HepG2 (cell line): ENCODE measurements around the gene PEAR1. TPM values are rescaled to one million over a fixed set of nuclear protein-coding genes. Genes with fewer than 3 reads are reported as not detected.

Experiments used
- ATAC-seq: fragments of 200-7000 bp; cut with Tn5 transposase; 3 replicates; pipeline ENCODE4 v1.9.1; 2020; ENCODE audit warnings: mild to moderate bottlenecking, moderate library complexity
- BruUV-seq: library from RNA; stranded (reverse); fragments of 400-500 nt; replicated peaks from 2 replicates; lab custom pipeline; 2021; lab: Mats Ljungman, UMichigan
- CTCF ChIA-PET: fragments of 300-600 bp; formaldehyde crosslinking; extraction: SDS; loops from one replicate; lab custom pipeline; 2021; ENCODE audit warnings: low total read pairs, inconsistent platforms, low intra/inter-chr PET ratio; lab: Yijun Ruan, JAX
- POLR2A ChIA-PET: fragments of 350-600 bp; sonication (Branson Sonifier 250); formaldehyde crosslinking; loops from one replicate; lab custom pipeline; 2020; ENCODE audit warnings: antibody characterized with exemption, inconsistent platforms; lab: Yijun Ruan, JAX
- DNase-seq: peaks from one replicate; pipeline ENCODE4 v3.0.0-alpha.2; 2015; ENCODE audit warnings: low spot score
- FAIRE-seq: peaks from 3 replicates; lab custom pipeline; 2011; peaks lifted over from hg19 to GRCh38; lab: Jason Lieb, UNC
- H2AFZ ChIP-seq: one replicate; pipeline ENCODE4 v1.6.1; 2011; ENCODE audit warnings: low read length, inconsistent platforms
- H3K27ac ChIP-seq: fragments of 300-600 bp; 3 replicates; pipeline ENCODE4 v1.8.0; 2011; ENCODE audit warnings: mixed run types, mild to moderate bottlenecking, mixed read lengths, low read length, inconsistent platforms; ENCODE audit not compliant: insufficient read depth; ENCODE audit errors: extremely low read length
- H3K27me3 ChIP-seq, 2 experiments: fragments of 200-600 bp in 1 of 2; 2 replicates in 1 of 2; 3 replicates in 1 of 2; pipeline versions ENCODE4 v1.6.0 to v1.8.0; 2011; ENCODE audit warnings: low read length in 2 of 2, mild to moderate bottlenecking in 2 of 2, moderate library complexity in 2 of 2, inconsistent platforms in 1 of 2; ENCODE audit not compliant: insufficient read depth in 2 of 2, control insufficient read depth in 1 of 2
- H3K36me3 ChIP-seq, 2 experiments: fragments of 200-600 bp in 1 of 2; replicated peaks in 1 of 2; 2 replicates in 1 of 2; 3 replicates in 1 of 2; pipeline versions ENCODE4 v1.5.1 to v1.8.0; 2011; ENCODE audit warnings: low read length in 2 of 2, inconsistent platforms in 1 of 2; ENCODE audit not compliant: insufficient read depth in 2 of 2, control insufficient read depth in 1 of 2
- H3K4me1 ChIP-seq: 2 replicates; pipeline ENCODE4 v1.5.1; 2012; ENCODE audit warnings: low read length, inconsistent platforms; ENCODE audit not compliant: insufficient read depth
- H3K4me2 ChIP-seq: 2 replicates; pipeline ENCODE4 v1.6.0; 2011; ENCODE audit warnings: low read depth, low read length, inconsistent platforms
- H3K4me3 ChIP-seq, 3 experiments: fragments of 200-600 bp in 1 of 3; sonication (generic), shearing (Covaris generic) in 1 of 3; replicated peaks in 1 of 3; 2 replicates each; pipeline ENCODE4 v1.5.1; 2011 to 2016; ENCODE audit warnings: low read length in 3 of 3, inconsistent platforms in 2 of 3, low read depth in 2 of 3, mild to moderate bottlenecking in 2 of 3, control low read depth in 1 of 3, mixed read lengths in 1 of 3; ENCODE audit not compliant: insufficient read depth in 1 of 3
- H3K79me2 ChIP-seq: one replicate; pipeline ENCODE4 v1.6.1; 2011; ENCODE audit warnings: low read length, inconsistent platforms; ENCODE audit not compliant: insufficient read depth
- H3K9ac ChIP-seq: 2 replicates; pipeline ENCODE4 v1.6.0; 2011; ENCODE audit warnings: mild to moderate bottlenecking, low read depth, low read length, inconsistent platforms; ENCODE audit not compliant: insufficient read depth
- H3K9me3 ChIP-seq: 2 replicates; pipeline ENCODE4 v1.5.1; 2012; ENCODE audit warnings: mild to moderate bottlenecking, low read length
- H4K20me1 ChIP-seq: 2 replicates; pipeline ENCODE4 v1.6.0; 2011; ENCODE audit warnings: inconsistent platforms, mild to moderate bottlenecking, low read length, moderate library complexity; ENCODE audit not compliant: insufficient read depth
- DNMT1 ChIP-seq: sonication (generic); formaldehyde crosslinking; IDR thresholded peaks from 2 replicates; pipeline ENCODE4 v1.5.1; 2020; ENCODE audit warnings: mild to moderate bottlenecking, missing genetic modification reagents
- GABPA ChIP-seq, 2 experiments: IDR thresholded peaks; 2 replicates each; pipeline ENCODE4 v1.6.1; 2011 to 2016; ENCODE audit warnings: low read depth in 2 of 2, low read length in 1 of 2, missing biosample characterization in 1 of 2, missing genetic modification characterization in 1 of 2
- JUND ChIP-seq: sonication (generic); formaldehyde crosslinking; IDR thresholded peaks from 2 replicates; pipeline ENCODE4 v1.8.0; 2022; ENCODE audit warnings: mild to moderate bottlenecking, missing genetic modification reagents
- MZF1 ChIP-seq: sonication (generic); formaldehyde crosslinking; IDR thresholded peaks from 2 replicates; pipeline ENCODE4 v1.8.1; 2023; ENCODE audit warnings: mild to moderate bottlenecking, missing genetic modification reagents, borderline replicate concordance
- NPAS2 ChIP-seq: sonication (generic); formaldehyde crosslinking; IDR thresholded peaks from 2 replicates; pipeline ENCODE4 v1.8.0; 2022; ENCODE audit warnings: mild to moderate bottlenecking, missing genetic modification reagents, borderline replicate concordance
- POLR2AphosphoS2 ChIP-seq: IDR thresholded peaks from 2 replicates; pipeline ENCODE4 v1.6.1; 2011; ENCODE audit warnings: low read depth, low read length, improper control_type of control experiment
- SIN3B ChIP-seq: fragments of 150-350 bp; IDR thresholded peaks from 2 replicates; pipeline ENCODE4 v1.6.1; 2014; ENCODE audit warnings: low read length
- SOX6 ChIP-seq, 2 experiments: fragments of 450-650 bp in 1 of 2; sonication (generic) in 1 of 2; formaldehyde crosslinking in 1 of 2; IDR thresholded peaks; 2 replicates each; pipeline versions ENCODE4 v1.4.0 to v1.6.1; 2017 to 2020; ENCODE audit warnings: antibody characterized with exemption in 1 of 2, mild to moderate bottlenecking in 1 of 2, missing genetic modification reagents in 1 of 2
- SRF ChIP-seq: IDR thresholded peaks from 2 replicates; pipeline ENCODE4 v1.6.1; 2011; ENCODE audit warnings: mild to moderate bottlenecking, low read depth, low read length, moderate library complexity
- THYN1 ChIP-seq: sonication (generic); formaldehyde crosslinking; IDR thresholded peaks from 2 replicates; pipeline ENCODE4 v1.8.1; 2023; ENCODE audit warnings: low read depth, mild to moderate bottlenecking, moderate library complexity, missing genetic modification reagents, borderline replicate concordance
- ZEB1 ChIP-seq: IDR thresholded peaks from 2 replicates; pipeline ENCODE4 v1.6.1; 2012; ENCODE audit warnings: mild to moderate bottlenecking, low read depth, inconsistent platforms; ENCODE audit not compliant: insufficient replicate concordance
- ZNF780A ChIP-seq: sonication (generic); formaldehyde crosslinking; IDR thresholded peaks from 2 replicates; pipeline ENCODE4 v1.8.0; 2022; ENCODE audit warnings: mild to moderate bottlenecking, missing genetic modification reagents, moderate library complexity
- ZSCAN22 ChIP-seq: sonication (generic); formaldehyde crosslinking; IDR thresholded peaks from 2 replicates; pipeline ENCODE4 v1.4.0; 2020; ENCODE audit warnings: mild to moderate bottlenecking, missing genetic modification reagents
- ZSCAN29 ChIP-seq: sonication (generic); formaldehyde crosslinking; conservative IDR thresholded peaks from 2 replicates; pipeline ENCODE4 v1.4.0; 2020; ENCODE audit warnings: mild to moderate bottlenecking, missing genetic modification reagents
- WGBS: methylation state at CpG from one replicate; pipeline ENCODE4 v1.1.6; 2017; ENCODE audit warnings: low lambda C conversion rate; 5-methylcytosine and 5-hydroxymethylcytosine counted together
- in situ Hi-C: cut with HindIII; loops from 2 replicates; pipeline ENCODE4 v1.10.0; 2017; ENCODE audit warnings: low pct_unique_long_range_greater_than_20kb; ENCODE audit not compliant: extremely low pct_ligation_motif_present
- intact Hi-C: fragments of 100-400 bp; cut with micrococcal nuclease; formaldehyde crosslinking; loops from one replicate; pipeline ENCODE4 v1.10.0; 2022; ENCODE audit not compliant: unreplicated experiment
- polyA plus RNA-seq, 8 experiments: library from polyadenylated mRNA; depleted of rRNA in 3 of 8; stranded (reverse) in 7 of 8; unstranded in 1 of 8; fragments of >200 nt; fragmentation: Illumina TruSeq in 4 of 8; extraction: Trizol in 4 of 8; gene quantifications; 2 replicates each; pipeline versions ENCODE4 v1.2.1 to v1.2.3, GENCODE V29; 2011 to 2016; ENCODE audit warnings: low read depth in 4 of 8, missing spikeins in 1 of 8, mixed read lengths in 1 of 8; ENCODE audit not compliant: insufficient read depth in 1 of 8
- total RNA-seq, 5 experiments: library from RNA; depleted of rRNA; stranded (reverse); fragments of >200 nt; fragmentation: Illumina TruSeq; extraction: Trizol; gene quantifications; 2 replicates each; pipeline ENCODE4 v1.2.3, GENCODE V29; 2016; ENCODE audit warnings: low read depth in 1 of 5
- TF ChIP-seq, protein P1 (sequence below): sonication (generic); formaldehyde crosslinking; IDR thresholded peaks from 2 replicates; pipeline ENCODE4 v1.4.0; 2020; ENCODE audit warnings: missing genetic modification reagents
- TF ChIP-seq, protein P2 (sequence below): sonication (generic); formaldehyde crosslinking; IDR thresholded peaks from 2 replicates; pipeline ENCODE4 v1.4.0; 2020; ENCODE audit warnings: missing genetic modification reagents
- TF ChIP-seq, protein P3 (sequence below): IDR thresholded peaks from 2 replicates; pipeline ENCODE4 v1.6.1; 2012; ENCODE audit warnings: inconsistent platforms

PEAR1 gene
- total and polyA plus RNA-seq, 2 of the 13 experiments (the other 11 are each of a cell fraction or from before 2014, with no cell fraction given): 0.27 to 0.41 TPM

DNA sequence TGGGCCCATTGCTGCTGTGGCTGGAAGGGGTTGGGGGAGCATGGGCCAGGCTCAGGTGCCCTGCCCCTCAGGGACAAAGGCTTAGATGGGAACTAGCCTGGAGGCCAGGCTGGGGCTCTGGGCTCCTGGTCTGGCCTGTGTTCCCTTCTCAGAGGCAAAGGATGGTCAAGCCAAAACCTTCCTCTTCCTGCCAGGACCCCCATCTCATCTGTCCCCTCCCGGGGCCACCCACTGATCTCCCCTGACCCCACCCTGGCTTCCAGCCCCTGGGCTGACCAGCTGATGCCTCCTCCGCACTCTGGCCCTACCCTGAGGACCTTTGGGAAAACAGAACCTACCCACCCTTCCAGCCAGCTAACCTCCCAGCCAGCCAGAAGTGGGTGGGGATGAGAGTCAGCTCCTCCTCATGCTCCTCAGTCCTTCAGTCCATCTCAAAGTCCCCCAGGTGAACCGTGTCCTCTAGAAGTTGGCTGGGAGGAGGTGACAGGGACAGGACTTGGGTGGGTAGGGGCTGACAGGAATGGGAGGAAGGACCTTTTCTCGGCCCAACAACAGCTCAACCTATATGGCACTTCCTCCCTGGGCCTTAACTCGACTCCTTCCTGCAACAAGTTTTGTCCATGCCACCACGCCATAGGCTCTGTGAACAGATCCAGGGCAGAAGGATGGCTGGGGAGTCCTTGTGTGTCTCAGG, 7.5 kb downstream of the PEAR1 start:
- H3K27ac ChIP-seq: no peak overlapping the region
- H3K79me2 ChIP-seq: no peaks in the 10 kb centered on the region
- DNase-seq (no peak), ATAC-seq (no peak), FAIRE-seq (no peak)
- no peaks in the 10 kb centered on the region for H3K9me3 ChIP-seq
- H3K27me3 ChIP-seq: peaks cover 7 to 88% of the 10 kb centered on the region in 2 experiments
- no peak overlapping the region for H3K4me2 ChIP-seq
- TF ChIP-seq, protein P1, sequence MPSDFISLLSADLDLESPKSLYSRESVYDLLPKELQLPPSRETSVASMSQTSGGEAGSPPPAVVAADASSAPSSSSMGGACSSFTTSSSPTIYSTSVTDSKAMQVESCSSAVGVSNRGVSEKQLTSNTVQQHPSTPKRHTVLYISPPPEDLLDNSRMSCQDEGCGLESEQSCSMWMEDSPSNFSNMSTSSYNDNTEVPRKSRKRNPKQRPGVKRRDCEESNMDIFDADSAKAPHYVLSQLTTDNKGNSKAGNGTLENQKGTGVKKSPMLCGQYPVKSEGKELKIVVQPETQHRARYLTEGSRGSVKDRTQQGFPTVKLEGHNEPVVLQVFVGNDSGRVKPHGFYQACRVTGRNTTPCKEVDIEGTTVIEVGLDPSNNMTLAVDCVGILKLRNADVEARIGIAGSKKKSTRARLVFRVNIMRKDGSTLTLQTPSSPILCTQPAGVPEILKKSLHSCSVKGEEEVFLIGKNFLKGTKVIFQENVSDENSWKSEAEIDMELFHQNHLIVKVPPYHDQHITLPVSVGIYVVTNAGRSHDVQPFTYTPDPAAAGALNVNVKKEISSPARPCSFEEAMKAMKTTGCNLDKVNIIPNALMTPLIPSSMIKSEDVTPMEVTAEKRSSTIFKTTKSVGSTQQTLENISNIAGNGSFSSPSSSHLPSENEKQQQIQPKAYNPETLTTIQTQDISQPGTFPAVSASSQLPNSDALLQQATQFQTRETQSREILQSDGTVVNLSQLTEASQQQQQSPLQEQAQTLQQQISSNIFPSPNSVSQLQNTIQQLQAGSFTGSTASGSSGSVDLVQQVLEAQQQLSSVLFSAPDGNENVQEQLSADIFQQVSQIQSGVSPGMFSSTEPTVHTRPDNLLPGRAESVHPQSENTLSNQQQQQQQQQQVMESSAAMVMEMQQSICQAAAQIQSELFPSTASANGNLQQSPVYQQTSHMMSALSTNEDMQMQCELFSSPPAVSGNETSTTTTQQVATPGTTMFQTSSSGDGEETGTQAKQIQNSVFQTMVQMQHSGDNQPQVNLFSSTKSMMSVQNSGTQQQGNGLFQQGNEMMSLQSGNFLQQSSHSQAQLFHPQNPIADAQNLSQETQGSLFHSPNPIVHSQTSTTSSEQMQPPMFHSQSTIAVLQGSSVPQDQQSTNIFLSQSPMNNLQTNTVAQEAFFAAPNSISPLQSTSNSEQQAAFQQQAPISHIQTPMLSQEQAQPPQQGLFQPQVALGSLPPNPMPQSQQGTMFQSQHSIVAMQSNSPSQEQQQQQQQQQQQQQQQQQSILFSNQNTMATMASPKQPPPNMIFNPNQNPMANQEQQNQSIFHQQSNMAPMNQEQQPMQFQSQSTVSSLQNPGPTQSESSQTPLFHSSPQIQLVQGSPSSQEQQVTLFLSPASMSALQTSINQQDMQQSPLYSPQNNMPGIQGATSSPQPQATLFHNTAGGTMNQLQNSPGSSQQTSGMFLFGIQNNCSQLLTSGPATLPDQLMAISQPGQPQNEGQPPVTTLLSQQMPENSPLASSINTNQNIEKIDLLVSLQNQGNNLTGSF (CRISPR knock-in tag): no peak
- TF ChIP-seq, protein P2, sequence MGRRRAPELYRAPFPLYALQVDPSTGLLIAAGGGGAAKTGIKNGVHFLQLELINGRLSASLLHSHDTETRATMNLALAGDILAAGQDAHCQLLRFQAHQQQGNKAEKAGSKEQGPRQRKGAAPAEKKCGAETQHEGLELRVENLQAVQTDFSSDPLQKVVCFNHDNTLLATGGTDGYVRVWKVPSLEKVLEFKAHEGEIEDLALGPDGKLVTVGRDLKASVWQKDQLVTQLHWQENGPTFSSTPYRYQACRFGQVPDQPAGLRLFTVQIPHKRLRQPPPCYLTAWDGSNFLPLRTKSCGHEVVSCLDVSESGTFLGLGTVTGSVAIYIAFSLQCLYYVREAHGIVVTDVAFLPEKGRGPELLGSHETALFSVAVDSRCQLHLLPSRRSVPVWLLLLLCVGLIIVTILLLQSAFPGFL (CRISPR knock-in tag): no peak
- TF ChIP-seq GABPA (IDR thresholded peaks at IDR 0.05; ENCODE audit: low read depth, low read length): no peak
- no peak for TF ChIP-seq GABPA (CRISPR knock-in tag; IDR thresholded peaks at IDR 0.05; ENCODE audit: low read depth)
- no peak for TF ChIP-seq THYN1
- no peak for TF ChIP-seq ZNF780A
- TF ChIP-seq NPAS2 (CRISPR knock-in tag): no peak
- TF ChIP-seq ZEB1: no peak
- no peak for TF ChIP-seq POLR2AphosphoS2
- no peak for TF ChIP-seq JUND (CRISPR knock-in tag)
- TF ChIP-seq SRF: no peak
- no peak for TF ChIP-seq SIN3B
- TF ChIP-seq, protein P3, sequence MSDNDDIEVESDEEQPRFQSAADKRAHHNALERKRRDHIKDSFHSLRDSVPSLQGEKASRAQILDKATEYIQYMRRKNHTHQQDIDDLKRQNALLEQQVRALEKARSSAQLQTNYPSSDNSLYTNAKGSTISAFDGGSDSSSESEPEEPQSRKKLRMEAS: no peak
- TF ChIP-seq MZF1 (CRISPR knock-in tag): no peak
- TF ChIP-seq SOX6 (IDR thresholded peaks at IDR 0.05): no peak
- TF ChIP-seq SOX6 (CRISPR knock-in tag; IDR thresholded peaks at IDR 0.05): no peak
- TF ChIP-seq ZSCAN29: no peak
- no peak for TF ChIP-seq ZSCAN22 (CRISPR knock-in tag)
- no peak for TF ChIP-seq DNMT1
- H3K4me1 ChIP-seq: peaks cover 28% of the 10 kb centered on the region
- H3K36me3 ChIP-seq: no peaks in the 10 kb centered on the region
- intact Hi-C loops: no loop called here
- WGBS: 17% methylated on average over 3 of the region's 6 CpGs
- no peak overlapping the region for H2AFZ ChIP-seq
- ChIA-PET POLR2A (no interaction called here), CTCF (interaction anchor here (1.0 kb wide), 1 partner anchor 9 kb away, joined by 3 read pairs; no protein-coding TSS in a partner anchor)
- H4K20me1 ChIP-seq: no peaks in the 10 kb centered on the region
- BruUV-seq: no TSS peak
- H3K4me3 ChIP-seq: no peak overlapping the region
- H3K9ac ChIP-seq: no peak overlapping the region
- in situ Hi-C loops: no loop called here
